ENCODE results near the gene KIF3B. TPM values are rescaled to one million over a fixed set of nuclear protein-coding genes. Genes with fewer than 3 reads are reported as not detected.

The KIF3B gene
- total RNA-seq, 1 experiment from 2014 or later = 31.5 TPM

GRCh38 chr20:32277361-32278198 is at the start of gene KIF3B (continued):
- TF ChIP-seq CTCF (IDR thresholded peaks at IDR 0.05 in 2 of 3, conservative IDR thresholded peaks at IDR 0.05 in 1 of 3; ENCODE audit: borderline replicate concordance in 1 of 3, insufficient read depth in 1 of 3, low read depth in 2 of 3, low read length in 2 of 3) = no peak
- no peak for TF ChIP-seq MAX (IDR thresholded peaks at IDR 0.05)
- TF ChIP-seq SP1 (IDR thresholded peaks at IDR 0.05; ENCODE audit: low read depth) = peak; percentile 35; the same call in 1 of the 2 replicates

- no peaks in the 10 kb centered on the region for H3K4me1 ChIP-seq (ENCODE audit: control insufficient read depth in 1 of 2, insufficient read depth in 2 of 2, low read length in 2 of 2)
- H3K9me3 ChIP-seq (ENCODE audit: control insufficient read depth in 1 of 2, insufficient read depth in 1 of 2, low read depth in 1 of 2, low read length in 2 of 2) = no peaks in the 10 kb centered on the region
- POLR2A ChIA-PET = no interaction called here
- no peaks in the 10 kb centered on the region for H4K20me1 ChIP-seq (ENCODE audit: insufficient read depth)
- BruUV-seq (replicated peaks) = no TSS peak
- DNase-seq (ENCODE audit: low read depth, low spot score) (no peak), ATAC-seq (no peak)
- RAD21 ChIA-PET (ENCODE audit: low non-redundant PET in 1 of 2, low total read pairs in 2 of 2, uncharacterized antibody in 2 of 2, unreplicated experiment in 2 of 2) = no interaction called here
- CTCF ChIA-PET = no interaction called here
- H3K27ac ChIP-seq (ENCODE audit: low read depth, low read length) = no peak overlapping the region
- no peak overlapping the region for H3K9ac ChIP-seq (ENCODE audit: low read length)
- no peak overlapping the region for H3K4me3 ChIP-seq (replicated peaks in 1 of 2; ENCODE audit: low read depth in 1 of 2, low read length in 2 of 2)
- peaks cover 17 to 28% of the 10 kb centered on the region in 2 experiments for H3K36me3 ChIP-seq (ENCODE audit: control insufficient read depth in 1 of 2, insufficient read depth in 2 of 2, low read length in 2 of 2)
- no peak for TF ChIP-seq CEBPB (IDR thresholded peaks at IDR 0.05; ENCODE audit: low read depth)
- TF ChIP-seq POLR2A (IDR thresholded peaks at IDR 0.05; ENCODE audit: borderline replicate concordance, extremely low read depth, insufficient read depth, insufficient read length) = no peak
- no peak for TF ChIP-seq SIN3A (IDR thresholded peaks at IDR 0.05; ENCODE audit: low read depth)
- no peak for TF ChIP-seq CTCF (IDR thresholded peaks at IDR 0.05 in 2 of 3, conservative IDR thresholded peaks at IDR 0.05 in 1 of 3; ENCODE audit: borderline replicate concordance in 1 of 3, insufficient read depth in 1 of 3, low read depth in 2 of 3, low read length in 2 of 3)
- TF ChIP-seq SP1 (IDR thresholded peaks at IDR 0.05; ENCODE audit: low read depth) = no peak
- TF ChIP-seq MAX (IDR thresholded peaks at IDR 0.05) = no peak
- no peaks in the 10 kb centered on the region for H3K9me2 ChIP-seq (ENCODE audit: insufficient read depth)
- H3K79me2 ChIP-seq (ENCODE audit: insufficient read depth, low read length) = no peaks in the 10 kb centered on the region
- no peak overlapping the region for H3K4me2 ChIP-seq (ENCODE audit: low read length)
- no peak overlapping the region for H2AFZ ChIP-seq (ENCODE audit: low read depth, low read length, poor library complexity, severe bottlenecking)
- no peaks in the 10 kb centered on the region for H3K27me3 ChIP-seq (ENCODE audit: insufficient read depth, low read length)
- intact Hi-C loops (cut with micrococcal nuclease) = no loop called here
Measured at GRCh38 chr20:32227744-32228688, 49.4 kb upstream of the KIF3B start.

All from HCT116 (cell line).